ENCODE results near the gene INHA.

The INHA gene

DNA sequence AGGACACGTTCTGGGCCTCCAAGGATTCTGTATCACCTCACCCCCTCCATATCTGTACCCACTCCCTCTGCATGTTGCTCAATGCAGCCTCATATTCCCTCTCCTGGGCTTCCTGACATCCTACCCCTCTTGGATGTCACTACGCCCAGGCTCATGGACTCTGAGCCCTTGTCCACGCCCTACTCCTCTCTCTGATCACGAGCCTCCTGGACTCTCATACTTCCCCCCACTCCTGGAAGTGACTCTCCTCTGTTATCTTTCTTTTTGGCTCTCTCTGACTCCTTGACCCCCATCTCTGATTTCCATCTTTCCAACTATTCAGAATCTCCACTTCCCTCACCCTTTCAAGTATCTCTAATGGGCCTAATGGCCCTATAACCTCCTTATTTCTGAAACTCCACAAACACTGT lies 26.2 kb upstream of the INHA start:
- no peak for DNase-seq (ENCODE audit: low spot score)
- H3K9me3 Mint-ChIP-seq: no peaks in the 10 kb centered on the region
- H3K4me3 Mint-ChIP-seq: no peak overlapping the region
- peaks cover 27% of the 10 kb centered on the region for H3K27me3 Mint-ChIP-seq (ENCODE audit: low read depth)
- H3K27ac Mint-ChIP-seq: no peak overlapping the region
- H3K36me3 Mint-ChIP-seq (ENCODE audit: low read depth): peaks cover 3% of the 10 kb centered on the region
- H3K4me1 Mint-ChIP-seq (ENCODE audit: low read depth): peaks cover 15% of the 10 kb centered on the region

DNA sequence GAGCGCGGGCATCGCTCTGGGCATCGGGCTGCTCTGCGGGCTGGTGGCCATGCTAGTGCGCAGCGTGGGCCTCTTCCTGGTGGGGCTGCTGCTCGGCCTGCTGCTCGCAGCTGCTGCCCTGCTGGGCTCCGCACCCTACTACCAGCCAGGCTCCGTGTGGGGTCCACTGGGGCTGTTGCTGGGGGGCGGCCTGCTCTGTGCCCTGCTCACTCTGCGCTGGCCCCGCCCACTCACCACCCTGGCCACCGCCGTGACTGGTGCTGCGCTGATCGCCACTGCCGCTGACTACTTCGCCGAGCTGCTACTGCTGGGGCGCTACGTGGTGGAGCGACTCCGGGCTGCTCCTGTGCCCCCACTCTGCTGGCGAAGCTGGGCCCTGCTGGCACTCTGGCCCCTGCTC lies 24.5 kb upstream of the INHA start:
- Mint-ChIP-seq H3K4me3 (no peak overlapping the region), H3K36me3 (ENCODE audit: low read depth) (no peaks in the 10 kb centered on the region), H3K27me3 (ENCODE audit: low read depth) (peaks cover 34% of the 10 kb centered on the region), H3K27ac (no peak overlapping the region), H3K4me1 (ENCODE audit: low read depth) (peaks cover 14% of the 10 kb centered on the region), H3K9me3 (no peaks in the 10 kb centered on the region)
- DNase-seq (ENCODE audit: low spot score): no peak

- Mint-ChIP-seq H3K4me3 (no peak overlapping the region), H3K27ac (no peak overlapping the region), H3K36me3 (ENCODE audit: low read depth) (no peaks in the 10 kb centered on the region), H3K9me3 (no peaks in the 10 kb centered on the region), H3K27me3 (ENCODE audit: low read depth) (peaks cover 42% of the 10 kb centered on the region), H3K4me1 (ENCODE audit: low read depth) (peaks cover 11% of the 10 kb centered on the region)
- no peak for DNase-seq (ENCODE audit: low spot score)
These were observed 23.1 kb upstream of the INHA start for GRCh38 chr2:219548990-219549389.

DNA sequence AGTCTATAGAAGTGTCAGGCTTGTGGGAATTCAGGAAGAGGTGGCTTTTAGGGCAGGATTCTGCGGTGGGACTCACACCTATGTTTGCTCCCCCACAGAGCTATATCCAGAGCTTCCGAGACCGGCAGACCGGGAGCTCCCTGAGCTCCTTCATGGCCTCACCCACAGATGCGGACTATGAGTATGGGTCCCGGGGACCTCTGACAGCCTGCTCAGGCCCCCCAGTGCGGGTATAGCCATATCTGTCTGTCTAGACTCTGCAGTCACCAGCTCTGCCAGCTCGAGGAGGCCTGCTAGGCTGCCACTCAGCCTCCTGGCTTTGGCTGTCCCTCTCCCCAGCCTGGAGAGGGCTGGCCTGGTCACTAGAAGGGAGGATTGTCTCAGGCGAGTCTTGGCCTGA lies 22.5 kb upstream of the INHA start:
- Mint-ChIP-seq H3K36me3 (ENCODE audit: low read depth) (no peaks in the 10 kb centered on the region), H3K27me3 (ENCODE audit: low read depth) (peaks cover 40% of the 10 kb centered on the region), H3K27ac (no peak overlapping the region), H3K9me3 (no peaks in the 10 kb centered on the region), H3K4me3 (no peak overlapping the region), H3K4me1 (ENCODE audit: low read depth) (peaks cover 7% of the 10 kb centered on the region)
- DNase-seq (ENCODE audit: low spot score): no peak

- Mint-ChIP-seq H3K27ac (no peak overlapping the region), H3K4me1 (ENCODE audit: low read depth) (peaks cover 5% of the 10 kb centered on the region), H3K4me3 (peak overlapping the region; percentile 79), H3K9me3 (no peaks in the 10 kb centered on the region), H3K36me3 (ENCODE audit: low read depth) (no peaks in the 10 kb centered on the region), H3K27me3 (ENCODE audit: low read depth) (peaks cover 29% of the 10 kb centered on the region)
- no peak for DNase-seq (ENCODE audit: low spot score)
These were observed 20.4 kb upstream of the INHA start for GRCh38 chr2:219551441-219552381.

GRCh38 chr2:219552382-219553167 lies 19.5 kb upstream of the INHA start:
- DNase-seq (ENCODE audit: low spot score): peak; percentile 85
- Mint-ChIP-seq H3K27ac (no peak overlapping the region), H3K4me1 (ENCODE audit: low read depth) (peaks cover 5% of the 10 kb centered on the region), H3K4me3 (peak overlapping the region; percentile 79), H3K27me3 (ENCODE audit: low read depth) (peaks cover 29% of the 10 kb centered on the region), H3K9me3 (no peaks in the 10 kb centered on the region), H3K36me3 (ENCODE audit: low read depth) (no peaks in the 10 kb centered on the region)

DNA sequence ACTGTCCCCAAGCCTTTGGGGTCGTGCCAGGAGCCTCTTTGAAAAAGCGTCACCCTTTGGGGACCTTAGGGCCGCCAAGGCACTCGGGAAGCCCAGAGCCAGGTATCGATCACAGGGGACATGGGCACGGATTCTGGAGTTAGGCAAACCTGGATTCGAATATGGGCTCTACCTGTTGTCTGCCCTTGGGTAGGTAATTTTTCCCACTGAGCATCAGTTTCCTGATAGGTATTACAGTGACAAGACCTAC lies 19.0 kb upstream of the INHA start:
- peaks cover 29% of the 10 kb centered on the region for H3K27me3 Mint-ChIP-seq (ENCODE audit: low read depth)
- H3K9me3 Mint-ChIP-seq: no peaks in the 10 kb centered on the region
- no peak overlapping the region for H3K27ac Mint-ChIP-seq
- H3K4me1 Mint-ChIP-seq (ENCODE audit: low read depth): peaks cover 5% of the 10 kb centered on the region
- H3K36me3 Mint-ChIP-seq (ENCODE audit: low read depth): no peaks in the 10 kb centered on the region
- peak overlapping the region; percentile 39 for H3K4me3 Mint-ChIP-seq
- DNase-seq (ENCODE audit: low spot score): no peak

DNA sequence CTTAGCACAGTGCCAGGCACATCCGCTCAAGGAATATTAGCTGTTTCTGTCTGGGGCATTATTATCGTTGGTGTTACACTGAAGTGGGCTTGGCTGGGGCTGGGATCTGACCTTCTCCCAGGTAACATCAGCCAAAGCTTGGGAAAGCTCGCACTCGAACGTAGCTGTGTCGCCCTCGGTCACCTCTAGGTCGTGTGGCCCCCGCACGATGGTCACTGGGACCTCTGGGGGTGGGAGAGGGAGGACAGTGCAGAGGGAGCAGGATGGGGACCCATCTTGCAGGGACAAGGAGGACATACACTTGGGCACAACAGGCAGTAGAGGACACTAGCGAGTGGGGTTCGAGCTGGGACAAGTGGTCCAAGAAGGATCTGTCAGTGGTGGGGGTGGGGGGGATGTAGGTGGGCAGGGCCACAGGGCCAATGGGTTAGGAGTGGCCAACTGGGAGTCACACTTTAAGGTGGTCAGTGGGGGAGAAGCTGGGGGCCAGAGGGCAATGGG lies 18.6 kb upstream of the INHA start:
- DNase-seq (ENCODE audit: low spot score): no peak
- Mint-ChIP-seq H3K27me3 (ENCODE audit: low read depth) (peaks cover 25% of the 10 kb centered on the region), H3K27ac (no peak overlapping the region), H3K4me1 (ENCODE audit: low read depth) (peaks cover 5% of the 10 kb centered on the region), H3K9me3 (no peaks in the 10 kb centered on the region), H3K4me3 (peak overlapping the region; percentile 39), H3K36me3 (ENCODE audit: low read depth) (no peaks in the 10 kb centered on the region)

DNA sequence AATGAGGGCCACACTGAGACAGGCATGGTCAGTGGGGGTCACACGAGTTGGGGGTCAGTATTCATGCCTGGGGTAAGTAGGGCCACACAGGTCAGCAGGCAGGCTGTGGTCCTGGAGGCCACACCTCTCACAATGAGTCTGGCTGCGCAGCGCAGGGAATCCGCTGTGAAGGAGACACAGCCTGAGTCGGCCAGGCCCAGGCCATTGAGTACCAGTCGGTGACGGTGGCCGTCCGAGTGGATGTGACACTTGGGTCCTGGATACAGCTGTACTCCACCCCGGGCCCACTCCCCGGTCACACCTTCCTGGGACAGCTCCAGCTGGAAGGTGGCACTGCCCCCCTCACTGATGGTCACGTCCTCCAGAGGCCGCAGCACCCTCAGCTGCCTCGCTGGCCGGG lies 17.8 kb upstream of the INHA start:
- H3K4me3 Mint-ChIP-seq: no peak overlapping the region
- no peaks in the 10 kb centered on the region for H3K9me3 Mint-ChIP-seq
- H3K27ac Mint-ChIP-seq: no peak overlapping the region
- DNase-seq (ENCODE audit: low spot score): no peak
- peaks cover 5% of the 10 kb centered on the region for H3K4me1 Mint-ChIP-seq (ENCODE audit: low read depth)
- H3K36me3 Mint-ChIP-seq (ENCODE audit: low read depth): no peaks in the 10 kb centered on the region
- peaks cover 23% of the 10 kb centered on the region for H3K27me3 Mint-ChIP-seq (ENCODE audit: low read depth)

DNA sequence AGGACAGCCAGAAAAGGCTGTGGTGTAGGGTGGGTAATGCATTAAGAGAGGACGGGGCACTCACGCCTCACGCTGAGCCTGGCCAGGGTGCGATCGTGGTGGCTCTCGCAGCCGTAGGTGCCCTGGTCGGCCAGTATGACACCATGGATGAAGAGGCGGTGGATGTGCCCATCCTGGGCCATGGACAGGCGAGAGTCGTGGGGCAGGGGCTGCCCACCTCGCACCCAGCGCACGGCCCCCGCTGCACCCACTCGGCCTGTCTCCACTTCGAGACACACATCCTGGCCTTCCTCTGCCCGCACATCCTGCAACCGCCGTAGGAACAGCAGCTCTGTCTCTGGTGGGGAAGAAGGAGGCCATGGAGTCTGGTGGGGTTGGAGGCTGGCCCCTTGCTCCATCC lies 16.2 kb upstream of the INHA start:
- Mint-ChIP-seq H3K9me3 (no peaks in the 10 kb centered on the region), H3K4me3 (no peak overlapping the region), H3K27me3 (ENCODE audit: low read depth) (peaks cover 17% of the 10 kb centered on the region), H3K4me1 (ENCODE audit: low read depth) (peaks cover 5% of the 10 kb centered on the region), H3K27ac (no peak overlapping the region), H3K36me3 (ENCODE audit: low read depth) (no peaks in the 10 kb centered on the region)
- no peak for DNase-seq (ENCODE audit: low spot score)

DNA sequence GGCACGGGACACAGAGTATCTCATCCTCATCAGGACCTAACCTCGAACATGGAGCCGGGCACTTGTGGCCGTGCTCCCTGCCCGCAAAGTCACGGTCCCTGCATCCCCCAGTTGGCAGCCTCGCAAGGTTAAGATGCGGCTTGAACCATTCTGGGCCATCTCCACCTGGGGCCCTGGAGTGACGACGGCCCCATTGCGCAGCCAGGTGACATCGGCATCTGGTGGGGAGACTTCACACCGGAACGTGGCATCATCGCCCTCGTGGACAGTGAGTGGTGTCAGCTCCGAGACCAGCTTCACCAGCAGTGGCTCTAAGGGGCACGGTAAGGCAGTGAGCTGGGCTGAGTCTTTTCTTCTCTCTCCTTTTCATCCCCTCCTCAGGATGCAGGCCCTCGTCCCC lies 15.7 kb upstream of the INHA start:
- Mint-ChIP-seq H3K4me1 (ENCODE audit: low read depth) (peaks cover 5% of the 10 kb centered on the region), H3K36me3 (ENCODE audit: low read depth) (no peaks in the 10 kb centered on the region), H3K27me3 (ENCODE audit: low read depth) (peaks cover 15% of the 10 kb centered on the region), H3K4me3 (no peak overlapping the region), H3K27ac (no peak overlapping the region), H3K9me3 (no peaks in the 10 kb centered on the region)
- no peak for DNase-seq (ENCODE audit: low spot score)

DNA sequence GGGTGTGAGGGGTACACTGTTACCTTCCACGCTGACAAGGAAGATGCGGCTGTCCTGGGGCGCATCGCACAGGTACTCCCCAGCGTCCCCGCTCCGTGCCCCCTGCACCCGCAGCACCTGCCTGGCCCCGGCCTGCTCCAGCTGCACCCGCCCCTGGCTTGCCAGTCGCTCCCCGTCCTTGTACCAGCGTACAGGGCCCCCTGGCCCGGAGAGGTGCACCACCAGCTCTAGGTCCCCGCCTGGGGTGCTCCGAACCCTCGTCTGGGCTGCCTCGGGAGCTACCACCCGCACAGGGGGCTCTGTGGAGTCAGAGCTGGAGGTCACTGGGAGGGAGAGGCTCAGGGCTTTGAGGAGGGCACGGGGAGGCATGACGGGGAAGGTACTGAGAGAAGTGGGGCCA lies 14.8 kb upstream of the INHA start:
- Mint-ChIP-seq H3K4me3 (no peak overlapping the region), H3K9me3 (no peaks in the 10 kb centered on the region), H3K27me3 (ENCODE audit: low read depth) (peaks cover 10% of the 10 kb centered on the region), H3K27ac (no peak overlapping the region), H3K36me3 (ENCODE audit: low read depth) (no peaks in the 10 kb centered on the region), H3K4me1 (ENCODE audit: low read depth) (no peaks in the 10 kb centered on the region)
- DNase-seq (ENCODE audit: low spot score): no peak

GRCh38 chr2:219557791-219558785 lies 14.0 kb upstream of the INHA start:
- H3K36me3 Mint-ChIP-seq (ENCODE audit: low read depth): no peaks in the 10 kb centered on the region
- H3K27me3 Mint-ChIP-seq (ENCODE audit: low read depth): peaks cover 10% of the 10 kb centered on the region
- H3K4me3 Mint-ChIP-seq: no peak overlapping the region
- H3K9me3 Mint-ChIP-seq: no peaks in the 10 kb centered on the region
- H3K4me1 Mint-ChIP-seq (ENCODE audit: low read depth): no peaks in the 10 kb centered on the region
- no peak for DNase-seq (ENCODE audit: low spot score)
- H3K27ac Mint-ChIP-seq: no peak overlapping the region

All from T-helper 2 cell treated with Interferon-gamma antibody and Interleukin-4, amounts not matched to agents 5 μg/mL and 100 μg/mL, for 36 hours (primary cell).